IPS-18c (cell line): ENCODE measurements around the gene NUP93.

Experiments
- H3K4me3 ChIP-seq: 2 replicates; pipeline ENCODE4 v1.7.0; 2013; ENCODE audit warnings: low read depth, mild to moderate bottlenecking, low read length, moderate library complexity; ENCODE audit not compliant: insufficient read depth
- H3K9me3 ChIP-seq: one replicate; pipeline ENCODE4 v1.6.1; 2013; ENCODE audit warnings: mild to moderate bottlenecking, low read length, moderate library complexity; ENCODE audit not compliant: control insufficient read depth, insufficient read depth

NUP93 gene

DNA sequence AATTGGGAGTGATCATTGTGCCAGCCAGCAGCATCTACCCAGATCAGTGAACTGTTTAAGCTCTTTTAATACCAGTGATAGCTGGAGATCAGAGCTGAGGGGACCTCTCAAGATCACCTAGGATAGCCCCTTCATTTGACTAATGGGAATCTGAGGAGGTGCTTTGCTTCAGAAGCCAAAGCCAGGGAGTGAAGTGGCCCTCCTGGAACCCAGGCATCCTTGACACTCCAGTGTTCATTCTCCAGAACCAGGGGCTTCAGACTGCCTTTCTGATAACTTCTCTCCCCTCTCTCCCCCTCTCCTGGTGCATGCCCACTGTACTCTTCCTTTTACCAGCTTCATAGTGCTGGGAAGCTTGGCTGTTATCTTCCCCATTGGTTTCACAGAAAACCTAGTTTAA, 87.1 kb downstream of the NUP93 start:
- H3K9me3 ChIP-seq: no peaks in the 10 kb centered on the region
- no peak overlapping the region for H3K4me3 ChIP-seq

DNA sequence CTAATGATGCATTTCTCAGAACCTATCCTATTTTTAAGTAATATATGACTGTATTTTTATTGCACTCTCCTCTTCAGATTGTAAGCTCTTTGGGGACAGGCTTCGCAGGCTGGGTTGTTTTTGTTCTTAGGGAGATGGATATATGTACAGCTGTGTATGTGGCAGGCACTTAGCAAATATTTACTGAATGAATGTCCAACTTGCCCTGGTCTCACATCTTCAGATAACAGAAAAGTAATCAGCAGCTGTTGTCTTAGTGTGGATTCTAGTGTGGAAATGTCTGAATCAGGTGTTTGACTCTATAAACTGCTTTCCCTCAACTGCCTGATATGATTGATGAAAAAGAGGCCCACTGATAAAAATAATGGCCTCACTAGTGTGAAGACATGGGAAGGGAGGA, 88.0 kb downstream of the NUP93 start:
- Histone ChIP-seq H3K4me3 (no peak overlapping the region), H3K9me3 (no peaks in the 10 kb centered on the region)

DNA sequence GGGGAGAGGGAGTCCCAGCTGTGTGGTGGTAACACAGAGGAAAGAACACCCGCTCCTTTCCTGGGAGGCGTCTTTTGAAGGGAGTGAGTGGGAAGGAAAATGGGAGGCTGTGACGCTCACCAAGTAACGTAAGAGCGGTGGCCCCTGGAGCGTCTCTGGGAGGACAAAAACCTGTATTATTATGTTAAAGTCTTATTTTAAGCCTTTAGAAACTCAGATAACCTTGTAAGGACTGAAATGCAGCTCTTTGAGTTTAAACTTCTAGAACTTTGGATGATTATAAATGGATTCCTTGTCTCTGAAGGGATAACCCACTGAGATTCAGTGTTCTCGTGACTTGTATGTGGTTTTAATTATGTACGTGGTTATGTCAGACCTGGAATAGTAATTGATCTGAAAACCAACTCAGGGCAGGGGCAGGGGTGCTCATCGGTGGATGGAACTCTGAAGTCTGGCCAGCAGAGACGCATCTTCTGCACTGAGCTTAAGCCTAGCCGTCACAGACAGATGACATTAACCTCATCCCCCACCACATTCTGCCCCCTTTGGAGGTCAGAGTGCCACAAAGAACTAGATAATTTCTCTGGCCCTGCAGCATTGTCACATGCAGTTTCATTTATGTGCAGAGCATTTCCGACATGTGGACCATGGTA, 93.3 kb downstream of the NUP93 start:
- Histone ChIP-seq H3K9me3 (no peaks in the 10 kb centered on the region), H3K4me3 (no peak overlapping the region)

DNA sequence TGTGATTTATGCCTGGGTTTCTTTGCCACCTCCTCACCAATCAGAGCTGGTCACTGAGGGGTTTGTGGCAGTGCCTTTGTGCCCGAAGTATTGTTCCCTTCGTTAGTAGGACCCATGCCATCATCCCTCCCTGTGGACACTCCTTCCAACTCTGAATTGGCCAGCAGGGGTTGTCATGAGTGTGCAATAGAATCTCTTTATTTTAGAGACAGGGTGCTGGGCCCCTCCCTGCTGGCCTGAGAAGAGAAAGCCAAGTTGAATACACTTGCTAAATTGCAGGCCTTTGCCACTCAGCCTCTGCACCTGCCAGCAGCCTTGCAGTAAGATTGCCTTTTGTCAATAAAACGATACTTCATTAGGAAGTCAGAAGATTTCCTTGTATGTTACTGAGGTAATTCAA, 94.4 kb downstream of the NUP93 start:
- Histone ChIP-seq H3K4me3 (no peak overlapping the region), H3K9me3 (no peaks in the 10 kb centered on the region)

DNA sequence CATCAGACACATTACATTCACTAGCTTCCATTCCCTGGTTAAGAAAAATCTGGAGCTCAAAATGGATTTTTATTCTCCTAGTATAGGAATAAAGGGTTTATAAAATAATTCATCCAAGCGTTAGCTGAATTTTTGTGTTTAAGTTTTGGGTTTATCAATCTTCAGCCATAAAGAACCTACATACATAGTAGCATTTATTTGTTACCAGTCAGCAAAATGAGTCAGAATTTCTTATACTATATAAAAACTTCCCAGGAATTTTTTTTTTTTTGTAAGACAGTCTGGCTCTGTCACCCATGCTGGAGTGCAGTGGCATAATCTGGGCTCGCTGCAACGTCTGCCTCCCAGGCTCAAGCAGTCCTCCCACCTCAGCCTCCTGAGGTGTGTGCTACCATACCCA, 94.9 kb downstream of the NUP93 start:
- H3K9me3 ChIP-seq: no peaks in the 10 kb centered on the region

DNA sequence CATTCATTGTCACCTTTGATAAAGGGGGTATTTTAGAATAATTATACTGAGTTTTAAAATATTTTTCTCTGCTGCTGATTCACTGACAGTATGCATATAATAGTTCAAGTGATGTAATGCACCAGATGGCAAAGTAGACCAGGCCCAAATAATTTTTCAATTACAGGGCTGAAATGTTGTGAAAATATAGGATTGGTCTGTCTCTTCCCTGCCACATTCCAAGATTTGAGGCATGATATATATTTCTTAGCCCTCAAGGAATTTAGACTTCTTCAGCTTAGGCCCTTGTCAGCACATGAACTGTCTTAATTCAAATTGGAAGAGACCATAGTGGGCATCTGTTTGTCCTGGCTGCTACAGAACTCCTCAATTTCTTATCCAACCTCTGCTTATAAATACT, 95.9 kb downstream of the NUP93 start:
- Histone ChIP-seq H3K4me3 (no peak overlapping the region), H3K9me3 (no peaks in the 10 kb centered on the region)

More for the DNA sequence above, 94.9 kb downstream of the NUP93 start:
- H3K4me3 ChIP-seq: no peak overlapping the region

DNA sequence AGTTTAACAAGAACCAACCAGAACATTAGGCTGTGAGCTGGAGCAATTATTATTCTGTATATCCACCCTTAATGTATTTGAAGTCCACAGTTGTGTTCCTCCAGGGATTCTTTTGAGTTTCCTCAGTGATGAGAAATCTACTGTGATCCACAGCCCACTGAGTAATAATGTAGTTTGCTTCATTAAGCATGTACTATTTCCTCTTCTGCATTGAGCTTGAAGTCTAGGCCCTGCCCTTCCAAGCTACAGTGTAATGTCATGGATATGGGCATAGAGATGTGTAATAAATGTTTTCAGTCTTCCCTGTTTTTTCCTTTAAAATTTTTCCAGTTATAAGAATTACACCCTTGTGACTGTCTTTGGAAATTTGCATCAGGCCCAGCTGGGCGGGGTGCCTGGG, 98.7 kb downstream of the NUP93 start:
- H3K4me3 ChIP-seq: no peak overlapping the region
- H3K9me3 ChIP-seq: no peaks in the 10 kb centered on the region

DNA sequence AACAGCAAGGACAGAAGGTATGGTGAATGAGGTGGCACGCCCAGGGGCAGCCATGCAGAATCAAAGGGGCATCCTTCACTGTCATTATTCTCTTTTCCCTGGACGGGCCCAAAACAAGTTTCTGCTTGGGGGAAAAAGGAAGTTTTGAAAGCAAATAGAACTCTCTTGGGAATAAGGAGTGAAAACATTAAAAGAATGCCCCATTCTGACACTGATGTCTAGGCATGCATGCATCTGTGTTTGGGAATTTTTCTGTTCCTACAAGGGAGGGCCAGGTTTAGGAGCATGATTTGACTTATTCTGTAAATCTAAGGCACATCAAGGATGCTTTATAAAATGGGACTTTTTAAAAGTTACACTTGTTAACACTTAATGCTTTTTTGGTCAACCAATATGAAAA, 100.7 kb downstream of the NUP93 start:
- H3K4me3 ChIP-seq: no peak overlapping the region
- H3K9me3 ChIP-seq: no peaks in the 10 kb centered on the region

DNA sequence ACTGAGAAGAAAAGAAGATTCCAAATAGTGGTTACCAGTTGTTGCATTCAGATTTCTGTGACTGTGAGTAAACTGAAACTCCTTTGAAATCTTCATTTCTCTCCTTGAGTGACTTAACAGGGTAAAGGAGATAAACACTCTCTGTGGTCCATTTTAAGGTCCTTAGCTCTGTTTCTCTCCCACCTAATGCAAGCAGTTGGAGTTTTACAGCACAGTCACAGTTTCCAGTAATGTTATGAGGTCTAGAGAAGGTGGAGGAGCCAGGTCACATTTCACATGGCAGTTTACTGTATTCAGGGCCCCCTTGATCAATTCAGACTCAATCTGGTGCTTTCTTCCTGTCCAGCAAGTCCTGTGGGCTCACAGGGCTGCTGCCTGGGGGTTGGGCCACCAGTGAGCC, 102.8 kb downstream of the NUP93 start:
- Histone ChIP-seq H3K4me3 (no peak overlapping the region), H3K9me3 (no peaks in the 10 kb centered on the region)

DNA sequence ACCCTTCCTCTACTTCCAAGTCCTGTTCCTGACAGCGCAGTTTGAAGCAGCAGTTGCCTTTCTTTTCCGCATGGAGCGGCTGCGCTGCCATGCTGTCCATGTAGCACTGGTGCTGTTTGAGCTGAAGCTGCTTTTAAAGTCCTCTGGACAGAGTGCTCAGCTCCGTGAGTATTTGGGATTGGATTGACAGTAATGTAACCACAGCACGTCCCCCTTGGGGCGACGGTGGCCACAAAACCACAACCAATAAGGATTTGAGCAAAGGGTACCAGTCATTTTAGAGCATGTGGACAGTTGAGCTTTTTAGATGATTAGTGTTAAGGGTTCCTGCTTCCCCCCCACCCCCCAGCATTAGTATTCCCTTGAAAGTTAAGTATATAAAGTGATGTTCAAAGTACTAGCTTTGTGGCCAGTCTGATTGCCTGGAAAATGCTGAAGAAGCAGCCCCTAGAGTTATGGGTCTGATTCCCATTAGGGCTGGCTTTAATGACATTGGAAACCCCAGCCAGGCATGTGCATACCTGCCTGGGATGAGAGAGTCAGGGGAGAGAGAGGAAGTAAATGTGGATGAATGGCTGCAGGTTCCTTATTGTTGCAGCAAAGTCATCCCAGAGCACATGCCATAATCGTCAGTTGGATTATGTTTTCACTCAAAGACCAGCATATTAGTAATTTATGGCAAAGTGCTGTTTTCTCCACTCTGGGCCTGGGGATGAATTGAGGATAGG, 103.5 kb downstream of the NUP93 start:
- Histone ChIP-seq H3K4me3 (no peak overlapping the region), H3K9me3 (no peaks in the 10 kb centered on the region)

DNA sequence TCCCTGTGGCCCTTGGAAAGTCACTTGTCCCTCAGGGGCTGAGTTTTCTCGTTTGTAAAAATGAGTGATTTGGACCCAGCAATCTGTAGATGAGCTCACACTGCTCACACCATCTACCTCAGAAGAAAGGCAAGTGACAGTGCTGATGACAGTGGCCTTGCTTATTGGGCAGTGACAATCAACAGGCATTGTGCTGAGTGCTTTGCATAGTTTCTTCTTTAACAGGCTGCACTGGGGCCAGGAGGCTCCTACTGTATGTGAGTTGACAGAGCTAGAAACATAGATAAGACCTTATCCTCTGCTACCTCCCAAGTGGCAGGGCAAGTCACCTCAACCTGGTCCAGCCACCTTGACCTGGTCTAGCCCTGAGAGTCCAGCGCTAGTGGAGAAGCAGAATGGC, 105.4 kb downstream of the NUP93 start:
- no peaks in the 10 kb centered on the region for H3K9me3 ChIP-seq
- H3K4me3 ChIP-seq: no peak overlapping the region

DNA sequence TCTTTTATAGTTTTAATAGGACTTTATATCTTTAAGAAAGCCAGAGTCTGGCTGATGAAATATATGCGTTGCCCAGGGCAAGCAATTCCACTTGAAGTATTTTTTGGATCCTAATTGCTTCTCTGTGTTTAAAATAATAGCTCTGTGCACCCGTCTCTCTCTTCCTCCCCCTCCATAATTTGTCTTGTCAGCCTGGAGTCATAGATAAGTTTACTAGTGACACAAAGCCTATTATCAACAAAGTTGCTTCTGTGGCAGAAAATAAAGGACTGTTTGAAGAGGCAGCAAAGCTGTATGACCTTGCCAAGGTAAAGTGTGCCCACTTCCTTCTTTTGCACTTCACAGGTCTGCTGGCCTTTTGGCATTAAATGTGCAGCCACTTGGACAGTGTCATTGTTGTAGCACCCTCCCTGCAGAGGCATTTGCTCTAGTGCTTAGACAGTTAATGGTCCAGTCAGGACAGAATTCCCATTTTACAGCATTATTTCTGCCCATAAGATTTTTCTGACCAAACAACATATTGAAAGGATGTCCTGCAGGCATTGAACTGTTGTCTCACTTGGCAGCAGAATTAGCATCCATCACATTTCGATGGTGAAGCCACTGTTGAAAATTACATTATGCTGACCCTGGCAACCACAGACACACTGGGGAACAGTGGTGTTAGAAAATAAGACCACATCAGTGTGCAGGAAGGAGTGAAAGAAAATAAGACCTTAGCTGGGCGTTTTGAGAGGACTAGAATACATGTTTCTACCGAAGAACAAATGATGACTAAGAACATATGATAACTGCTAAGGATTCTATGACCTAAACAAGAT, 106.7 kb downstream of the NUP93 start:
- Histone ChIP-seq H3K9me3 (no peaks in the 10 kb centered on the region), H3K4me3 (no peak overlapping the region)

DNA sequence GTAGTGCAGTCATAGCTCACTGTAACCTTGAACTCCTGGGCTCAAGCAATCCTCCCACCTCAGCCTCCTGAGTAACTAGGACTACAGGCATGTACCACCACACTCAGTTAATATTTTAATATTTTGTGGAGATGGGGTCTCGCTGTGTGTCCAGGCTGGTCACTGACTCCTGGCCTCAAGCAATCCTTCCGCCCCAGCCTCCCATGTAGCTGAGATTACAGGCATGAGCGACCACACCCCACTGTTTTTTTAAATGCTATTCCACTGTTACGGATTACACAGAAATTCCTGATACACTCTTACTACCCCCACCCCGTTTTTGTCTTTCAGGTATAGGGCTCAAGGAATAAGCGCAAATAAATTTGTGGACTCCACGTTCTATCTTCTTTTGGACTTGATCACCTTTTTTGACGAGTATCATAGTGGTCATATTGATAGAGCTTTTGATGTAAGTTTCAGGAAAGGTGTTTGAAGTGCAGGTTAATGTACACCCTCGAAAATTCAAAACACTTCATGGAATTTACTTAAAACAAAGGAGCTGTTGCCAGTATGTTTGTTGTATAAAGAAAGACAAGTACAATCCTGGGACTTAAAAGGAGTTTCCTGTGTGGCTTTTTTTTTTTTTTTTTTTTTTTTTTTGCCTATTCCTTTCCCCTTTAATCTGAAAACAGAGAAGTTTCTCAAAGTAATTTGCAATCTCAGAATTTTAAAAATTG, 108.9 kb downstream of the NUP93 start:
- Histone ChIP-seq H3K9me3 (no peaks in the 10 kb centered on the region), H3K4me3 (no peak overlapping the region)

DNA sequence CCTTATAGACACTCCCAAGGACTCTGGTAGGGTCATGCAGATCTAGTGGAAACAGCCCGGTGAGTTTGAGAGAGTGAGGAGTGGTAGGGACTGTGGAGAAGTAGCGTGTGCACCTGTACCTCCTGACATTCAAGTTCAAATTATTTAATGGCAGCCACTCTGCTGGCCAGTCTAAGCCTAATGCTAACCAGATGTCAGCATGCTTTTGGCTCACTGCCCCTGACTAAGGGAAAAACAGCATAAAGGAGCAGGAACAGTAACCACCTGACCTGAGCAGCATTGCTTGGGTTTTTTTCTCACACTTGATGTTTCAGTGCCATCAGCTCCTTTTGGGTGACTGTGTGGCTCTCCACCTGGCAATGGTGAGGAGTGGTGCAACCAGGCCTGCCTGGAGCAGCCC, 111.3 kb downstream of the NUP93 start:
- Histone ChIP-seq H3K4me3 (no peak overlapping the region), H3K9me3 (no peaks in the 10 kb centered on the region)

DNA sequence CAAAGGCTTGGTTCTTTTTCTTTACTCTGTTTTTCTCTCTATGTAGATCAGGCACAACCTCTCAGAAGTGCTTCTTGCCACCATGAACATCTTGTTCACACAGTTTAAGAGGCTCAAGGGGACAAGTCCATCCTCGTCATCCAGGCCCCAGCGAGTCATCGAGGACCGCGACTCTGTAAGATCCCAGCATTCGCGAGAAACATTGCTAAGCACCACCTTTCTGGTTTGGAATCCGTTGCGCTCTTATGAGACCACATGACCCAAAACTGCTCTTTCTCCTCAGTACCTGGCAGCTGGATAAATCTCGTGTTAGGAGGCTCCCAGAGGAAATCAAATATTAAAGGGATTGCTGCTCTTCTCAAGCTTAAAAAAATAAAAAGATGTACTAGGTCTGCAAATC, 111.7 kb downstream of the NUP93 start:
- no peaks in the 10 kb centered on the region for H3K9me3 ChIP-seq
- H3K4me3 ChIP-seq: no peak overlapping the region

DNA sequence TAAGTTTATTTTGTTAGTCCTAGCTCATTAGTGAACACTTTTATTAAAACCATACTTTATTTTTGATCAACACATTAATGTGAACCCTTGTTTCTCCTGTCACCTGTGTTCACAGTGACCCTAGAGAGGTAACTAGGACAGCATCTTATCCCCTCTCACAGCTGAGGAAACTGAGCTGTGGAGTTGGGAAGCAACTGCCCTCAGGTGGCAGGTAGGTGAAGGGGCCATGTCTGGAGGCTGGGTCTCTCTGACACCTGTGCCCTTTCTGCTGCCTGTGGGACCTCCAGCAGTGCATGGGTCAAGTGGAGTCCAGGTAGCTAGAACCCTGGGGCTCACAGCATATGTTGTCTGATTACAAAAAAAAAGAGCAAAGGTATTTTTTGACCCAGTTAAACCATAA, 112.2 kb downstream of the NUP93 start:
- no peaks in the 10 kb centered on the region for H3K9me3 ChIP-seq
- H3K4me3 ChIP-seq: no peak overlapping the region

DNA sequence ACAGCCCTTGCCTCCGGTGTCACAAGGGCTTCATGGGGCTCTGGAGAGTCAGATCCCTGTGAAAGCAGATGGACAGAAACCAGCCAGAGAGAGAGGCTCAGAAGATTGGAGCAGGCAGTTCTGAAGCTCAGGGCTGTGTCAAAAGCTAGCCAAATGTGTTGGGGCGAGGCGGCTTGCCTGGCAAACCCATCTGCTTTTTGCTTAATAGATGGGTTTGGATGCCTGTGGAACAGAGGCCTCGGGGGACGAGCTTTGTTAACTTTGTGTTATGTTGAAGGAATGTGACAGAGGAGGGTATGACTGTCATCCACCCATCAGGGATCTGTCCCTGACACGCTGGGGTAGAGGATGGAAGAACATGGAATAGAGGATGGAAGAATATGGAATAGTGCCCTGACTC, 114.1 kb downstream of the NUP93 start:
- no peak overlapping the region for H3K4me3 ChIP-seq
- H3K9me3 ChIP-seq: no peaks in the 10 kb centered on the region
